Cardiac septum (tissue), 1 donor: ENCODE results near the gene TOMM5. TPM values are rescaled to one million over a fixed set of nuclear protein-coding genes. Genes with fewer than 3 reads are reported as not detected.
A peak's percentile ranks its signal among the peaks of the same experiment; 100 is the strongest.
"Not testable (repeated sequence)": the region's sequence is repeated elsewhere in the genome, so short reads cannot be mapped to it uniquely, and the experiment has no call there.

Experiments
- DNase-seq: peaks from one replicate; pipeline ENCODE4 v3.0.0-alpha.2; 2020; ENCODE audit warnings: low spot score
- intact Hi-C: fragments of 100-400 bp; cut with DNase I; formaldehyde crosslinking; loops from one replicate; pipeline ENCODE4 v1.14.0; 2022
- total RNA-seq: library from RNA; stranded (reverse); fragmentation: NEBNext Ultra II Directional; extraction: Animal tissue kit (Norgen Biotek cat#: 25700); gene quantifications from one replicate; pipeline ENCODE4 v1.2.1, GENCODE V29; 2021
- donor health status: DM: no; HTN: no; CAD: no.

TOMM5 gene
- total RNA-seq, 1 donor from 2014 or later, result 52.9 TPM

GRCh38 chr9:37617832-37618231 lies 25.4 kb upstream of the TOMM5 start:
- intact Hi-C loops, result no loop called here
- DNase-seq, result no peak

DNA sequence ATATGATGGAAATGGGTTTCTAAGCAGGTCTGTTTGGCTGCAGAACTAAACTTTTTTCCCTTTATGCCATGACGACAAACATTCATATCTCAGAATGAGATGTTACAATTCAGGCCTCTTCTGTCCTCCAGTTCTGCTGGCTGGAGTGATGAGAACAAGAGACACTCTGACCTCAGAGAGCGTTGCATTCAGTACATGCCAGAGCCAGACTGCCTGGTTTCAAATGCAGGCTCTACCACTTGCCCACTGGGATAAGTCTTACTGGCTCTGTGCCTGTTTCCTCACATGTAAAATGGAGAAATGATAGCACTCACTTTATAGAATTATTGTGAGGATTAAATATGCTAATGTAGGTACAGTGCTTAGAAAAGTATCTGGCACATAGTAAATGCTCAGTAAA lies 24.8 kb upstream of the TOMM5 start:
- no peak for DNase-seq
- intact Hi-C loops, result no loop called here

DNA sequence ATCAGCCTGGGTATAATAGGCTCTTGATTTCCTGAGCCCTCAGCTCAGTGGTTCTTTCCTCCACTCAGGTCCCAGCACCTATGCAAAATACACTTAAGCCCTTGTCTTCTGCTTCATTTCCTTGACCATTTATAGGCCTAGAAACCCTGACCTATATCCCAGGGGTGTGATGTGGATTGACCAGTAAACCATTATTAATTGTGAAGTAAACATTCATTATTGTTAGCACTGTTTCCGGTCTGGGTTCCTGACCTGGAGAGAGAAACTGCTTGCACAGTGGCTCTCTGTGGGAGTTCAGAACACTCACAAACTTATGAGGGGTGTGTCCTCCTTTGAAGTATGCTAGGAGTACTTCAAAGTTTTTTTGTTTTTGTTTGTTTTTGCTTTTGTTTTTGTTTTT lies 19.6 kb upstream of the TOMM5 start:
- intact Hi-C loops, result no loop called here

GRCh38 chr9:37611014-37611413 lies 18.6 kb upstream of the TOMM5 start:
- DNase-seq, result no peak
- intact Hi-C loops, result no loop called here

More for the DNA sequence above, 19.6 kb upstream of the TOMM5 start:
- DNase-seq, result no peak

- DNase-seq, result no peak
- intact Hi-C loops, result no loop called here
Measured at GRCh38 chr9:37609735-37610397, 17.5 kb upstream of the TOMM5 start.

DNA sequence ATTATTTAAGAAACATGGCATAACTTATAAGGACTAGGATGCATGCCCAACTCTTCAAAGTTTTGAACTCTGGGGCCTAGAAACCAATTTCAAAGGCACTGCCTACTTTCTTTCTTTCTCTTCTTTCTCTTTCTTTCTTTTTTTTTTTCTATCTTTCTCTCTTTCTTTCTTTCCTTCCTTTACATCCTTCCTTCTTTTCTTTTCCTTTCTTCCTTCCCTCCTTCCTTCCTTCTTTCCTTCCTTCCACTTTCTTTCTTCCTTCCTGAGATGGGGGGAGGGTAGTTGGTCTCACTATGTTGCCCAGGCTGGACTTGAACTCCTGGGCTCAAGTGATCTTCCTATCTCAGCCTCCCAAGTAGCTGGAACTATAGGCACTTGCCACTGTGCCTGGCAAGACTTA lies 15.9 kb upstream of the TOMM5 start:
- intact Hi-C loops, result no loop called here
- no peak for DNase-seq

DNA sequence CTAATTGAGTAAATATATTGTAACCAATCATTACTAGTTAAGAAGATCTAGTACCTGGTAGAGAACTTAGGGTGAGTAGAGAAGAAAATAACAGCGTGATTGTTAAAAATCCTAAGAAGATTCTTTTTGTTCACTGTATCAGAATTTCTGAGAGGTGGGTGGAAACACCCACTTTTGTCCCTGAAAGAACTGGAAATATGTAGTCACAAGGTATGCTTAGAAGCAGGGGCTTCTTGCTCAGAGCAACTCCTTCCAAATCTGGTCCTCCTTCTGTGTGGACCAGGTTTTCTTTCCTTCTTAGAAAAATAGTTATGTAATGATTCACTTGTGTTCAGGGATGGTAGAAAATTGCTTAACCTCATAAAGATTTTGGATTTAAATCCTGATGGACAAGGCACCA lies 11.9 kb upstream of the TOMM5 start:
- intact Hi-C loops, result no loop called here

GRCh38 chr9:37602817-37603216 lies 10.4 kb upstream of the TOMM5 start:
- intact Hi-C loops, result no loop called here

More for the DNA sequence above, 11.9 kb upstream of the TOMM5 start:
- DNase-seq, result no peak

GRCh38 chr9:37602061-37602460 lies 9.7 kb upstream of the TOMM5 start:
- intact Hi-C loops, DNase-seq: not testable (repeated sequence)

More at GRCh38 chr9:37602817-37603216, 10.4 kb upstream of the TOMM5 start:
- no peak for DNase-seq

GRCh38 chr9:37596504-37596903 lies 4.1 kb upstream of the TOMM5 start:
- intact Hi-C loops, result no loop called here

GRCh38 chr9:37593883-37594448 lies 1.6 kb upstream of the TOMM5 start:
- intact Hi-C loops, result loop anchor here (5.0 kb wide), 3 partner anchors 107 to 368 kb away; partner anchors contain the start of genes DCAF10 and POLR1E
- no peak for DNase-seq

More at GRCh38 chr9:37596504-37596903, 4.1 kb upstream of the TOMM5 start:
- DNase-seq, result no peak

GRCh38 chr9:37587521-37587920 lies 4.9 kb downstream of the TOMM5 start:
- no peak for DNase-seq
- intact Hi-C loops, result loop anchor here (10.0 kb wide), 1 partner anchor 157 kb away; no protein-coding TSS in a partner anchor

DNA sequence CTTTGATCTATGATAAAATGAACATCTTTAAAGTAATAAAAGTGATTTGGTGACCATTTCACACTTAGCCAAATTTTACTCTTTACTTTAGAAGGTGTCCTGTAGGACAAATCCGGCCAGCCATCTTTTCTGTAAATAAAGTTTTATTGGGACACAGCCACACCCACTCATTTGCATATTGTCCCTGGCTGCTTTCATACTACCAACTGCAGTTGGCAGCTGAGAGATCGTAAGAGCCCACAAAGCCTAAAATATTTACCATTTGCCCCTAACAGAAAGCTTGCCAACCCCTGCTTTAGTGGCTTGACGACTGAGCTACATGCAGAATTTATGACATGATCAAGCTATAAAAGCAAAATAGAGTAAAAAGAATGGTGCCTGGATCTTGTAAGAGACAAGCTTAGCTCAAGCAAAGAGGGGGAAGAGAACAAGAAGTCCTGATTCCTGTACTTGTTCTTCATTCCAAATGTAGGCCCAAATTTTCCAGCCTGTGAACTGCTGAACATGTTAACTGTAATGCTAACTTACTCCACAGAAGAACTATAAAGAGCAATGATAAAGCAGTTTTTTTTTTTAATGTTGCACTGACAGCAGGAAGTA lies 8.8 kb downstream of the TOMM5 start:
- intact Hi-C loops, result loop anchor here (10.0 kb wide), 1 partner anchor 161 kb away; no protein-coding TSS in a partner anchor
- no peak for DNase-seq

GRCh38 chr9:37582548-37583157 lies 9.7 kb downstream of the TOMM5 start:
- intact Hi-C loops, result loop anchor here (10.0 kb wide), 1 partner anchor 162 kb away; no protein-coding TSS in a partner anchor
- DNase-seq, result no peak

GRCh38 chr9:37575921-37576721 lies 16.3 kb downstream of the TOMM5 start, which contains the start of gene FBXO10:
Gene FBXO10 (minus strand): TSS chr9:37576380. CDS start chr9:37541768, 34,612 bp downstream.
- intact Hi-C loops, result loop anchor here (1.0 to 10.0 kb wide), 4 partner anchors 16 to 151 kb away; partner anchors contain the start of genes GRHPR, POLR1E and TOMM5
- peak; percentile 87 for DNase-seq

- intact Hi-C loops, result loop anchor here (1.0 to 10.0 kb wide), 4 partner anchors 17 to 151 kb away; partner anchors contain the start of genes GRHPR, POLR1E and TOMM5
- DNase-seq, result no peak
Measured at GRCh38 chr9:37575511-37575914, 16.9 kb downstream of the TOMM5 start.

- no peak for DNase-seq
- intact Hi-C loops, result loop anchor here (1.0 to 10.0 kb wide), 4 partner anchors 17 to 150 kb away; partner anchors contain the start of genes GRHPR, POLR1E and TOMM5
Measured at GRCh38 chr9:37575001-37575400, 17.4 kb downstream of the TOMM5 start.

- DNase-seq, result no peak
- intact Hi-C loops, result loop anchor here (2.0 to 10.0 kb wide), 2 partner anchors 29 to 149 kb away; partner anchors contain the start of gene GRHPR
Measured at GRCh38 chr9:37574241-37574721, 18.1 kb downstream of the TOMM5 start.

DNA sequence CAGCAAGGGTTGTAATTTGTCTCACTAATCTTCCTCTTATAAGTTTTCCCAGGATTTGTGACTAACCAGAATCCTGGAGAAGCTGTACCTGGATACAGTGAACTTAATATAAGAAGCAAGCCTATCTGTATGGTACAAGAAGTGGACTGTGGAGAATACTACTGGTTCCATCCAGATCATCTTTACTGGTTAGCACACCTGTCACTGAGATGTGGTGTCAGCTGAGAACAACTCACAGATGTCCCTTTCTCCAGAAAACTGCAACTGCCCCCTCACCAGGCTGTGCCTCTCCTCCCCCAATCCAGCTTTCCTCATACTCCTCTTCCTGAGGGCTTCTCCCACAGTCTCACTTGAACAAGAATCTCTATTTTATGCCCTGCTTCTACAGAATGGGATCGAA lies 21.1 kb downstream of the TOMM5 start:
- no peak for DNase-seq
- intact Hi-C loops, result loop anchor here (10.0 kb wide), 1 partner anchor 146 kb away; the partner anchor contains the start of gene GRHPR
